CD4-positive, alpha-beta T cell treated with Interleukin-6 for 4 hours (primary cell): Measurements from ENCODE around the gene SETBP1.

Experiments used
- DNase-seq: peaks from one replicate; pipeline ENCODE4 v3.0.0-alpha.2; 2020; ENCODE audit warnings: mixed read lengths

The SETBP1 gene

GRCh38 chr18:45054636-45055035 lies 373.9 kb downstream of the SETBP1 start:
- DNase-seq: no peak

GRCh38 chr18:45055811-45056210 lies 375.1 kb downstream of the SETBP1 start:
- DNase-seq: no peak

GRCh38 chr18:45056926-45057325 lies 376.2 kb downstream of the SETBP1 start:
- DNase-seq: no peak

GRCh38 chr18:45057955-45058600 lies 377.4 kb downstream of the SETBP1 start:
- no peak for DNase-seq

- DNase-seq: no peak
These were observed 379.0 kb downstream of the SETBP1 start for GRCh38 chr18:45059695-45060094.

GRCh38 chr18:45060102-45060501 lies 379.4 kb downstream of the SETBP1 start:
- DNase-seq: no peak

- DNase-seq: no peak
These were observed 380.7 kb downstream of the SETBP1 start for GRCh38 chr18:45061359-45061758.

- DNase-seq: no peak
These were observed 382.8 kb downstream of the SETBP1 start for GRCh38 chr18:45063246-45064038.

- DNase-seq: no peak
These were observed 385.5 kb downstream of the SETBP1 start for GRCh38 chr18:45066210-45066609.

GRCh38 chr18:45066886-45067285 lies 386.2 kb downstream of the SETBP1 start:
- no peak for DNase-seq

GRCh38 chr18:45068400-45069094 lies 387.9 kb downstream of the SETBP1 start:
- no peak for DNase-seq

- no peak for DNase-seq
These were observed 388.9 kb downstream of the SETBP1 start for GRCh38 chr18:45069546-45069945.

- DNase-seq: no peak
These were observed 391.3 kb downstream of the SETBP1 start for GRCh38 chr18:45071956-45072355.

GRCh38 chr18:45073556-45073955 lies 392.9 kb downstream of the SETBP1 start:
- DNase-seq: no peak

GRCh38 chr18:45081566-45082181 lies 401.0 kb downstream of the SETBP1 start:
- DNase-seq: no peak

GRCh38 chr18:45083226-45083855 lies 402.7 kb downstream of the SETBP1 start:
- DNase-seq: no peak

GRCh38 chr18:45084206-45084605 lies 403.5 kb downstream of the SETBP1 start:
- no peak for DNase-seq

- no peak for DNase-seq
These were observed 405.4 kb downstream of the SETBP1 start for GRCh38 chr18:45085916-45086624.

- no peak for DNase-seq
These were observed 406.1 kb downstream of the SETBP1 start for GRCh38 chr18:45086777-45087176.

- DNase-seq: no peak
These were observed 409.9 kb downstream of the SETBP1 start for GRCh38 chr18:45090526-45091140.

- DNase-seq: no peak
These were observed 419.8 kb downstream of the SETBP1 start for GRCh38 chr18:45100321-45101105.
